ENCODE measurements around the gene TNS3.

TNS3 gene

GRCh38 chr7:47461746-47462145 is 120.2 kb downstream of the TNS3 start:
- TF ChIP-seq POLR2AphosphoS5 (IDR thresholded peaks at IDR 0.05; ENCODE audit: borderline replicate concordance, low read depth, low read length), result no peak
- TF ChIP-seq EZH2 (IDR thresholded peaks at IDR 0.05), result no peak
- no peak for TF ChIP-seq FOXP2 (optimal IDR thresholded peaks at IDR 0.05; ENCODE audit: control extremely low read depth, extremely low read length, insufficient read depth)
- no peak overlapping the region for H3K27ac ChIP-seq

GRCh38 chr7:47461161-47461560 is 120.8 kb downstream of the TNS3 start:
- H3K36me3 ChIP-seq (ENCODE audit: insufficient read depth, low read length), result no peaks in the 10 kb centered on the region
- TF ChIP-seq POLR2AphosphoS5 (IDR thresholded peaks at IDR 0.05; ENCODE audit: borderline replicate concordance, low read depth, low read length), result no peak
- TF ChIP-seq EZH2 (IDR thresholded peaks at IDR 0.05), result no peak
- TF ChIP-seq FOXP2 (optimal IDR thresholded peaks at IDR 0.05; ENCODE audit: control extremely low read depth, extremely low read length, insufficient read depth), result no peak

More at GRCh38 chr7:47461746-47462145, 120.2 kb downstream of the TNS3 start:
- no peak overlapping the region for H3K4me3 ChIP-seq
- DNase-seq (ENCODE audit: low read depth, low spot score), result no peak
- H3K9ac ChIP-seq (ENCODE audit: insufficient read length), result no peak overlapping the region
- no peaks in the 10 kb centered on the region for H3K9me3 ChIP-seq (ENCODE audit: low read depth, low read length)
- H3K36me3 ChIP-seq (ENCODE audit: insufficient read depth, low read length), result no peaks in the 10 kb centered on the region

GRCh38 chr7:47460251-47460989 is 121.5 kb downstream of the TNS3 start:
- no peak for DNase-seq (ENCODE audit: low read depth, low spot score)
- TF ChIP-seq POLR2AphosphoS5 (IDR thresholded peaks at IDR 0.05; ENCODE audit: borderline replicate concordance, low read depth, low read length) (no peak), EZH2 (IDR thresholded peaks at IDR 0.05) (no peak), FOXP2 (optimal IDR thresholded peaks at IDR 0.05; ENCODE audit: control extremely low read depth, extremely low read length, insufficient read depth) (no peak)
- no peak overlapping the region for H3K4me3 ChIP-seq
- no peaks in the 10 kb centered on the region for H3K9me3 ChIP-seq (ENCODE audit: low read depth, low read length)
- H3K36me3 ChIP-seq (ENCODE audit: insufficient read depth, low read length), result no peaks in the 10 kb centered on the region
- no peak overlapping the region for H3K27ac ChIP-seq
- H3K9ac ChIP-seq (ENCODE audit: insufficient read length), result no peak overlapping the region

More at GRCh38 chr7:47461161-47461560, 120.8 kb downstream of the TNS3 start:
- H3K4me3 ChIP-seq, result no peak overlapping the region
- DNase-seq (ENCODE audit: low read depth, low spot score), result no peak
- H3K9me3 ChIP-seq (ENCODE audit: low read depth, low read length), result no peaks in the 10 kb centered on the region
- H3K9ac ChIP-seq (ENCODE audit: insufficient read length), result no peak overlapping the region
- no peak overlapping the region for H3K27ac ChIP-seq

- TF ChIP-seq POLR2AphosphoS5 (IDR thresholded peaks at IDR 0.05; ENCODE audit: borderline replicate concordance, low read depth, low read length) (no peak), EZH2 (IDR thresholded peaks at IDR 0.05) (no peak), FOXP2 (optimal IDR thresholded peaks at IDR 0.05; ENCODE audit: control extremely low read depth, extremely low read length, insufficient read depth) (no peak)
- Histone ChIP-seq H3K9me3 (ENCODE audit: low read depth, low read length) (no peaks in the 10 kb centered on the region), H3K4me3 (no peak overlapping the region), H3K36me3 (ENCODE audit: insufficient read depth, low read length) (no peaks in the 10 kb centered on the region), H3K27ac (no peak overlapping the region), H3K9ac (ENCODE audit: insufficient read length) (no peak overlapping the region)
- no peak for DNase-seq (ENCODE audit: low read depth, low spot score)
Observed at GRCh38 chr7:47458486-47458885, 123.4 kb downstream of the TNS3 start.

- no peak for DNase-seq (ENCODE audit: low read depth, low spot score)
- H3K4me3 ChIP-seq, result no peak overlapping the region
- TF ChIP-seq FOXP2 (optimal IDR thresholded peaks at IDR 0.05; ENCODE audit: control extremely low read depth, extremely low read length, insufficient read depth) (no peak), EZH2 (IDR thresholded peaks at IDR 0.05) (no peak), POLR2AphosphoS5 (IDR thresholded peaks at IDR 0.05; ENCODE audit: borderline replicate concordance, low read depth, low read length) (no peak)
- no peak overlapping the region for H3K9ac ChIP-seq (ENCODE audit: insufficient read length)
- no peaks in the 10 kb centered on the region for H3K36me3 ChIP-seq (ENCODE audit: insufficient read depth, low read length)
- H3K9me3 ChIP-seq (ENCODE audit: low read depth, low read length), result no peaks in the 10 kb centered on the region
- no peak overlapping the region for H3K27ac ChIP-seq
Observed at GRCh38 chr7:47458057-47458456, 123.9 kb downstream of the TNS3 start.

GRCh38 chr7:47456210-47456955 is 125.5 kb downstream of the TNS3 start:
- Histone ChIP-seq H3K36me3 (ENCODE audit: insufficient read depth, low read length) (no peaks in the 10 kb centered on the region), H3K9ac (ENCODE audit: insufficient read length) (no peak overlapping the region), H3K9me3 (ENCODE audit: low read depth, low read length) (no peaks in the 10 kb centered on the region), H3K27ac (no peak overlapping the region), H3K4me3 (no peak overlapping the region)
- TF ChIP-seq POLR2AphosphoS5 (IDR thresholded peaks at IDR 0.05; ENCODE audit: borderline replicate concordance, low read depth, low read length), result no peak
- no peak for TF ChIP-seq EZH2 (IDR thresholded peaks at IDR 0.05)
- TF ChIP-seq FOXP2 (optimal IDR thresholded peaks at IDR 0.05; ENCODE audit: control extremely low read depth, extremely low read length, insufficient read depth), result no peak
- no peak for DNase-seq (ENCODE audit: low read depth, low spot score)

GRCh38 chr7:47455872-47456185 is 126.1 kb downstream of the TNS3 start:
- Histone ChIP-seq H3K4me3 (no peak overlapping the region), H3K9me3 (ENCODE audit: low read depth, low read length) (no peaks in the 10 kb centered on the region), H3K9ac (ENCODE audit: insufficient read length) (no peak overlapping the region), H3K27ac (no peak overlapping the region), H3K36me3 (ENCODE audit: insufficient read depth, low read length) (no peaks in the 10 kb centered on the region)
- no peak for TF ChIP-seq EZH2 (IDR thresholded peaks at IDR 0.05)
- no peak for TF ChIP-seq FOXP2 (optimal IDR thresholded peaks at IDR 0.05; ENCODE audit: control extremely low read depth, extremely low read length, insufficient read depth)
- no peak for TF ChIP-seq POLR2AphosphoS5 (IDR thresholded peaks at IDR 0.05; ENCODE audit: borderline replicate concordance, low read depth, low read length)
- no peak for DNase-seq (ENCODE audit: low read depth, low spot score)

GRCh38 chr7:47454974-47455871 is 126.7 kb downstream of the TNS3 start:
- H3K36me3 ChIP-seq (ENCODE audit: insufficient read depth, low read length), result no peaks in the 10 kb centered on the region
- no peaks in the 10 kb centered on the region for H3K9me3 ChIP-seq (ENCODE audit: low read depth, low read length)
- DNase-seq (ENCODE audit: low read depth, low spot score), result no peak
- no peak overlapping the region for H3K27ac ChIP-seq
- TF ChIP-seq FOXP2 (optimal IDR thresholded peaks at IDR 0.05; ENCODE audit: control extremely low read depth, extremely low read length, insufficient read depth), result no peak
- no peak for TF ChIP-seq POLR2AphosphoS5 (IDR thresholded peaks at IDR 0.05; ENCODE audit: borderline replicate concordance, low read depth, low read length)
- no peak for TF ChIP-seq EZH2 (IDR thresholded peaks at IDR 0.05)
- H3K9ac ChIP-seq (ENCODE audit: insufficient read length), result no peak overlapping the region
- H3K4me3 ChIP-seq, result no peak overlapping the region
